HepG2 (cell line): Measurements from ENCODE around the gene CLPSL2. TPM values are rescaled to one million over a fixed set of nuclear protein-coding genes. Genes with fewer than 3 reads are reported as not detected.

Experiments
- FLYWCH1 ChIP-seq: sonication (generic); formaldehyde crosslinking; IDR thresholded peaks from 2 replicates; pipeline ENCODE4 v1.8.1; 2023; ENCODE audit warnings: mild to moderate bottlenecking, missing genetic modification reagents
- FOXA1 ChIP-seq, 2 experiments: fragments of 450-650 bp in 1 of 2; sonication (generic) in 1 of 2; formaldehyde crosslinking in 1 of 2; IDR thresholded peaks; 2 replicates each; pipeline versions ENCODE4 v1.4.0 to v1.6.1; 2016 to 2020; ENCODE audit warnings: missing genetic modification reagents in 1 of 2
- KDM4B ChIP-seq: sonication (generic); formaldehyde crosslinking; IDR thresholded peaks from 2 replicates; pipeline ENCODE4 v1.4.0; 2020; ENCODE audit warnings: missing genetic modification reagents
- MATR3 ChIP-seq: sonication (generic); formaldehyde crosslinking; IDR thresholded peaks from 2 replicates; pipeline ENCODE4 v1.4.0; 2020; ENCODE audit warnings: missing genetic modification reagents
- PITX1 ChIP-seq: sonication (generic); formaldehyde crosslinking; IDR thresholded peaks from 2 replicates; pipeline ENCODE4 v1.5.1; 2020; ENCODE audit warnings: mild to moderate bottlenecking, missing genetic modification reagents
- SNRNP70 ChIP-seq: fragments of 200-400 bp; formaldehyde crosslinking; IDR thresholded peaks from 2 replicates; pipeline ENCODE4 v1.6.1; 2017; ENCODE audit warnings: mild to moderate bottlenecking, low read depth, low read length, moderate library complexity
- SRF ChIP-seq: IDR thresholded peaks from 2 replicates; pipeline ENCODE4 v1.6.1; 2011; ENCODE audit warnings: mild to moderate bottlenecking, low read depth, low read length, moderate library complexity
- THAP11 ChIP-seq: IDR thresholded peaks from 2 replicates; pipeline ENCODE4 v1.6.1; 2016; ENCODE audit warnings: missing biosample characterization, missing genetic modification reagents
- ZMYM3 ChIP-seq: sonication (generic); formaldehyde crosslinking; IDR thresholded peaks from 2 replicates; pipeline ENCODE4 v1.5.1; 2020; ENCODE audit warnings: mild to moderate bottlenecking, missing genetic modification reagents
- ZNF292 ChIP-seq: sonication (generic); formaldehyde crosslinking; IDR thresholded peaks from 2 replicates; pipeline ENCODE4 v1.8.1; 2022; ENCODE audit warnings: mild to moderate bottlenecking, low read depth, missing genetic modification reagents, borderline replicate concordance
- ZNF296 ChIP-seq: sonication (generic); formaldehyde crosslinking; conservative IDR thresholded peaks from 2 replicates; pipeline ENCODE4 v1.5.0; 2020; ENCODE audit warnings: mild to moderate bottlenecking, missing genetic modification reagents
- ZNF431 ChIP-seq: sonication (generic); formaldehyde crosslinking; IDR thresholded peaks from 2 replicates; pipeline ENCODE4 v1.9.0; 2022; ENCODE audit warnings: missing genetic modification reagents, low read depth, mild to moderate bottlenecking, borderline replicate concordance
- ZNF550 ChIP-seq: sonication (generic); formaldehyde crosslinking; IDR thresholded peaks from 2 replicates; pipeline ENCODE4 v1.4.0; 2020; ENCODE audit warnings: mild to moderate bottlenecking, missing genetic modification reagents, borderline replicate concordance
- ZNF776 ChIP-seq: sonication (generic); formaldehyde crosslinking; IDR thresholded peaks from 2 replicates; pipeline ENCODE4 v1.4.0; 2020; ENCODE audit warnings: mild to moderate bottlenecking, missing genetic modification reagents
- ZSCAN25 ChIP-seq: sonication (generic); formaldehyde crosslinking; IDR thresholded peaks from 2 replicates; pipeline ENCODE4 v1.8.0; 2022; ENCODE audit warnings: mild to moderate bottlenecking, missing genetic modification reagents
- polyA plus RNA-seq, 8 experiments: library from polyadenylated mRNA; depleted of rRNA in 3 of 8; stranded (reverse) in 7 of 8; unstranded in 1 of 8; fragments of >200 nt; fragmentation: Illumina TruSeq in 4 of 8; extraction: Trizol in 4 of 8; gene quantifications; 2 replicates each; pipeline versions ENCODE4 v1.2.1 to v1.2.3, GENCODE V29; 2011 to 2016; ENCODE audit warnings: low read depth in 4 of 8, missing spikeins in 1 of 8, mixed read lengths in 1 of 8; ENCODE audit not compliant: insufficient read depth in 1 of 8
- total RNA-seq, 5 experiments: library from RNA; depleted of rRNA; stranded (reverse); fragments of >200 nt; fragmentation: Illumina TruSeq; extraction: Trizol; gene quantifications; 2 replicates each; pipeline ENCODE4 v1.2.3, GENCODE V29; 2016; ENCODE audit warnings: low read depth in 1 of 5
- TF ChIP-seq, protein P1 (sequence below): sonication (generic); formaldehyde crosslinking; IDR thresholded peaks from 2 replicates; pipeline ENCODE4 v1.4.0; 2020; ENCODE audit warnings: missing genetic modification reagents, low read depth, mild to moderate bottlenecking, borderline replicate concordance
- TF ChIP-seq, protein P2 (sequence below): sonication (generic); formaldehyde crosslinking; IDR thresholded peaks from 2 replicates; pipeline ENCODE4 v1.4.0; 2020; ENCODE audit warnings: mild to moderate bottlenecking, missing genetic modification reagents
- TF ChIP-seq, protein P3 (sequence below): sonication (generic); formaldehyde crosslinking; IDR thresholded peaks from 2 replicates; pipeline ENCODE4 v1.5.0; 2020; ENCODE audit warnings: missing genetic modification reagents, mild to moderate bottlenecking, borderline replicate concordance
- TF ChIP-seq, protein P4 (sequence below): sonication (generic); formaldehyde crosslinking; IDR thresholded peaks from 2 replicates; pipeline ENCODE4 v1.8.0; 2022; ENCODE audit warnings: mild to moderate bottlenecking, missing genetic modification reagents; ENCODE audit not compliant: insufficient replicate concordance
- TF ChIP-seq, protein P5 (sequence below): sonication (generic); formaldehyde crosslinking; IDR thresholded peaks from 2 replicates; pipeline ENCODE4 v1.8.1; 2022; ENCODE audit warnings: low read depth, mild to moderate bottlenecking, missing genetic modification reagents
- TF ChIP-seq, protein P6 (sequence below): sonication (generic); formaldehyde crosslinking; IDR thresholded peaks from 2 replicates; pipeline ENCODE4 v1.4.0; 2020; ENCODE audit warnings: mild to moderate bottlenecking, missing genetic modification reagents

CLPSL2 gene
- total and polyA plus RNA-seq, 2 of the 13 experiments (the other 11 are each of a cell fraction or from before 2014, with no cell fraction given): not detected

DNA sequence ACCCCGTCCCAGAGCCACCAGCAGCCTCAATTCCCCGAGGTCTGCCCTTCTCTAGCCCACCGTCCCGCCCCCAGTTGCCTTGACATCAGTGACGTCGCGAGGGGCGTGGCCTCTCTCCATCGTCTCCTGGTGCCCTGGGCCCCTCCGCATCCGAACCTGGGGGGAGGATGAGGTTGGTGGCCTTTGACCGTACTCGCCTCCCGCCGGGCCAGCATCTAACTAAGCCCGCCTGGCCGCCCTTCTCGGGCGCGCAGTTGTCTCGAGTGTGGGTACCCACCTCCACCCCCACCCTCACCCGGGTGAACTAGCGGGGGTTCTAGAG is 45.0 kb upstream of the CLPSL2 start (continued):
- TF ChIP-seq, protein P1, sequence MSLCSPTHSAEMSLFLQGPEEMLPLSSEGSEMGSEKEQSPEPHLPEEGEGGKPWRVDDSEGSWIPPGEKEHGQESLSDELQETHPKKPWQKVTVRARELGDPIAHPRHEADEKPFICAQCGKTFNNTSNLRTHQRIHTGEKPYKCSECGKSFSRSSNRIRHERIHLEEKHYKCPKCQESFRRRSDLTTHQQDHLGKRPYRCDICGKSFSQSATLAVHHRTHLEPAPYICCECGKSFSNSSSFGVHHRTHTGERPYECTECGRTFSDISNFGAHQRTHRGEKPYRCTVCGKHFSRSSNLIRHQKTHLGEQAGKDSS (CRISPR knock-in tag): no peak
- TF ChIP-seq PITX1: peak; percentile 9; the same call in 1 of the 2 replicates
- TF ChIP-seq, protein P2, sequence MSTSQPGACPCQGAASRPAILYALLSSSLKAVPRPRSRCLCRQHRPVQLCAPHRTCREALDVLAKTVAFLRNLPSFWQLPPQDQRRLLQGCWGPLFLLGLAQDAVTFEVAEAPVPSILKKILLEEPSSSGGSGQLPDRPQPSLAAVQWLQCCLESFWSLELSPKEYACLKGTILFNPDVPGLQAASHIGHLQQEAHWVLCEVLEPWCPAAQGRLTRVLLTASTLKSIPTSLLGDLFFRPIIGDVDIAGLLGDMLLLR: no peak
- no peak for TF ChIP-seq KDM4B (CRISPR knock-in tag)
- TF ChIP-seq, protein P3, sequence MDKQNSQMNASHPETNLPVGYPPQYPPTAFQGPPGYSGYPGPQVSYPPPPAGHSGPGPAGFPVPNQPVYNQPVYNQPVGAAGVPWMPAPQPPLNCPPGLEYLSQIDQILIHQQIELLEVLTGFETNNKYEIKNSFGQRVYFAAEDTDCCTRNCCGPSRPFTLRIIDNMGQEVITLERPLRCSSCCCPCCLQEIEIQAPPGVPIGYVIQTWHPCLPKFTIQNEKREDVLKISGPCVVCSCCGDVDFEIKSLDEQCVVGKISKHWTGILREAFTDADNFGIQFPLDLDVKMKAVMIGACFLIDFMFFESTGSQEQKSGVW (CRISPR knock-in tag): no peak
- no peak for TF ChIP-seq SRF
- TF ChIP-seq, protein P4, sequence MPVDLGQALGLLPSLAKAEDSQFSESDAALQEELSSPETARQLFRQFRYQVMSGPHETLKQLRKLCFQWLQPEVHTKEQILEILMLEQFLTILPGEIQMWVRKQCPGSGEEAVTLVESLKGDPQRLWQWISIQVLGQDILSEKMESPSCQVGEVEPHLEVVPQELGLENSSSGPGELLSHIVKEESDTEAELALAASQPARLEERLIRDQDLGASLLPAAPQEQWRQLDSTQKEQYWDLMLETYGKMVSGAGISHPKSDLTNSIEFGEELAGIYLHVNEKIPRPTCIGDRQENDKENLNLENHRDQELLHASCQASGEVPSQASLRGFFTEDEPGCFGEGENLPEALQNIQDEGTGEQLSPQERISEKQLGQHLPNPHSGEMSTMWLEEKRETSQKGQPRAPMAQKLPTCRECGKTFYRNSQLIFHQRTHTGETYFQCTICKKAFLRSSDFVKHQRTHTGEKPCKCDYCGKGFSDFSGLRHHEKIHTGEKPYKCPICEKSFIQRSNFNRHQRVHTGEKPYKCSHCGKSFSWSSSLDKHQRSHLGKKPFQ (CRISPR knock-in tag): peak; percentile 21
- no peak for TF ChIP-seq FOXA1 (IDR thresholded peaks at IDR 0.05)
- no peak for TF ChIP-seq FOXA1 (CRISPR knock-in tag; IDR thresholded peaks at IDR 0.05)
- TF ChIP-seq, protein P5, sequence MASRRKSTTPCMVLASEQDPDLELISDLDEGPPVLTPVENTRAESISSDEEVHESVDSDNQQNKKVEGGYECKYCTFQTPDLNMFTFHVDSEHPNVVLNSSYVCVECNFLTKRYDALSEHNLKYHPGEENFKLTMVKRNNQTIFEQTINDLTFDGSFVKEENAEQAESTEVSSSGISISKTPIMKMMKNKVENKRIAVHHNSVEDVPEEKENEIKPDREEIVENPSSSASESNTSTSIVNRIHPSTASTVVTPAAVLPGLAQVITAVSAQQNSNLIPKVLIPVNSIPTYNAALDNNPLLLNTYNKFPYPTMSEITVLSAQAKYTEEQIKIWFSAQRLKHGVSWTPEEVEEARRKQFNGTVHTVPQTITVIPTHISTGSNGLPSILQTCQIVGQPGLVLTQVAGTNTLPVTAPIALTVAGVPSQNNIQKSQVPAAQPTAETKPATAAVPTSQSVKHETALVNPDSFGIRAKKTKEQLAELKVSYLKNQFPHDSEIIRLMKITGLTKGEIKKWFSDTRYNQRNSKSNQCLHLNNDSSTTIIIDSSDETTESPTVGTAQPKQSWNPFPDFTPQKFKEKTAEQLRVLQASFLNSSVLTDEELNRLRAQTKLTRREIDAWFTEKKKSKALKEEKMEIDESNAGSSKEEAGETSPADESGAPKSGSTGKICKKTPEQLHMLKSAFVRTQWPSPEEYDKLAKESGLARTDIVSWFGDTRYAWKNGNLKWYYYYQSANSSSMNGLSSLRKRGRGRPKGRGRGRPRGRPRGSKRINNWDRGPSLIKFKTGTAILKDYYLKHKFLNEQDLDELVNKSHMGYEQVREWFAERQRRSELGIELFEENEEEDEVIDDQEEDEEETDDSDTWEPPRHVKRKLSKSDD (CRISPR knock-in tag): no peak
- no peak for TF ChIP-seq SNRNP70
- TF ChIP-seq, protein P6, sequence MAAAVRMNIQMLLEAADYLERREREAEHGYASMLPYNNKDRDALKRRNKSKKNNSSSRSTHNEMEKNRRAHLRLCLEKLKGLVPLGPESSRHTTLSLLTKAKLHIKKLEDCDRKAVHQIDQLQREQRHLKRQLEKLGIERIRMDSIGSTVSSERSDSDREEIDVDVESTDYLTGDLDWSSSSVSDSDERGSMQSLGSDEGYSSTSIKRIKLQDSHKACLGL (CRISPR knock-in tag): no peak
- TF ChIP-seq ZNF550 (CRISPR knock-in tag): no peak
- TF ChIP-seq ZNF776: no peak
- no peak for TF ChIP-seq FLYWCH1 (CRISPR knock-in tag)
- TF ChIP-seq ZMYM3 (CRISPR knock-in tag): no peak
- TF ChIP-seq ZNF431 (CRISPR knock-in tag): no peak
- TF ChIP-seq THAP11 (CRISPR knock-in tag): no peak
- TF ChIP-seq ZNF296 (CRISPR knock-in tag): no peak
- TF ChIP-seq ZNF292 (CRISPR knock-in tag): no peak
- TF ChIP-seq ZSCAN25: 0 out of 2 replicates have a peak, but pooled peaks have one; percentile 3
- no peak for TF ChIP-seq MATR3 (CRISPR knock-in tag)
